Activated T-cell treated with anti-CD3 and anti-CD28 coated beads, Interleukin-2, amount 50 U/mL, for 24 hours (primary cell): ENCODE results near the gene GRM1.
"Not testable (repeated sequence)": the region's sequence is repeated elsewhere in the genome, so short reads cannot be mapped to it uniquely, and the experiment has no call there.

Source experiments
- DNase-seq: peaks from one replicate; pipeline ENCODE4 v3.0.0-alpha.2; 2020
- H3K27ac Mint-ChIP-seq: 2 replicates; pipeline ENCODE4 v1.8.0; 2020; ENCODE audit warnings: mild to moderate bottlenecking, mixed read lengths
- H3K27me3 Mint-ChIP-seq: 2 replicates; pipeline ENCODE4 v1.8.0; 2020; ENCODE audit warnings: mixed read lengths
- H3K36me3 Mint-ChIP-seq: 2 replicates; pipeline ENCODE4 v1.8.0; 2020; ENCODE audit warnings: low read depth, mixed read lengths
- H3K4me1 Mint-ChIP-seq: 2 replicates; pipeline ENCODE4 v1.8.0; 2020; ENCODE audit warnings: low read depth, mixed read lengths
- H3K4me3 Mint-ChIP-seq: 2 replicates; pipeline ENCODE4 v1.8.0; 2020; ENCODE audit warnings: mild to moderate bottlenecking, moderate library complexity, mixed read lengths
- H3K9me3 Mint-ChIP-seq: 2 replicates; pipeline ENCODE4 v1.8.0; 2020; ENCODE audit warnings: mixed read lengths

Gene GRM1

DNA sequence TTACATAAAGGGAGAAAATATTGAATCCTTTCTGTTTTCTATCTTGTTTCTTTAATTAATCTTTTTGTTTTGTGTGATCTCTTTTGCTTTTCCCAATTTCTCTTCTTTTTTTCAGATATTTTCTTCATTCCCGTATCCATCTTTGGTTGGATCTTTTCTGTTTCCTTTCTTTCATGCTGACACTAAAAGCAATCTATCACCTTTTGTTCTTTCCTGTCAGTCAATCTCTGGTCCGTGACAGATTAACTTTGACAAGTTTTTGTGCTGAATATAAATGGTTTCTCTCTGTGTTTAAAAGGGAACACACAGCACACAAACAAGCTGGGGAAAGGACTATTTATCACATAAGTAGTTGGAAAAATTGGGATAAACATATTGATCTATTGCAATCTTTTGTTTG, 162.8 kb downstream of the GRM1 start:
- Mint-ChIP-seq H3K27me3 (no peaks in the 10 kb centered on the region), H3K4me1 (no peaks in the 10 kb centered on the region), H3K27ac (no peak overlapping the region), H3K4me3 (no peak overlapping the region), H3K9me3 (no peaks in the 10 kb centered on the region), H3K36me3 (no peaks in the 10 kb centered on the region)
- no peak for DNase-seq

DNA sequence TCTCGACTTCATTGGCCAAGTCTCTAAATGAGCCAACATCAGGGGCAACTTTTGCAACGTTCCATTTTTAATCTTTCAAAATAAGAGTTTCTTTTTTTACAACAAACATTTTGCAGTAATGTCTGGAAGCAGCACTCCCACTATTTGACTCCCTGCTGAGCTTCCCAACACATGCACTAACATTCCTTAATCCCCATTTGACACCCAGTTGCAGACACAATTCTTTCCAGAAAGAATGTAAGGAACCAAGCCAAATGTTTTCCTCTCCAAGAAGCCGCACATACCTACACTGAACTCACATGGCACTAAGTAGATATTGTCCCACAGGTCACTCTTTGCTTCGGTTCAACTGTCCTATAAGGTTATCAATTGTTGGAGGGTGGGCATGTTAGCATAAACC, 165.6 kb downstream of the GRM1 start:
- no peak for DNase-seq
- Mint-ChIP-seq H3K4me1 (no peaks in the 10 kb centered on the region), H3K36me3 (no peaks in the 10 kb centered on the region), H3K4me3 (no peak overlapping the region), H3K27me3 (no peaks in the 10 kb centered on the region), H3K9me3 (no peaks in the 10 kb centered on the region), H3K27ac (no peak overlapping the region)

- Mint-ChIP-seq H3K4me3 (no peak overlapping the region), H3K27ac (no peak overlapping the region), H3K36me3 (no peaks in the 10 kb centered on the region), H3K27me3 (no peaks in the 10 kb centered on the region), H3K9me3 (no peaks in the 10 kb centered on the region), H3K4me1 (no peaks in the 10 kb centered on the region)
- DNase-seq = no peak
These were observed 171.3 kb downstream of the GRM1 start for GRCh38 chr6:146200176-146200575.

DNA sequence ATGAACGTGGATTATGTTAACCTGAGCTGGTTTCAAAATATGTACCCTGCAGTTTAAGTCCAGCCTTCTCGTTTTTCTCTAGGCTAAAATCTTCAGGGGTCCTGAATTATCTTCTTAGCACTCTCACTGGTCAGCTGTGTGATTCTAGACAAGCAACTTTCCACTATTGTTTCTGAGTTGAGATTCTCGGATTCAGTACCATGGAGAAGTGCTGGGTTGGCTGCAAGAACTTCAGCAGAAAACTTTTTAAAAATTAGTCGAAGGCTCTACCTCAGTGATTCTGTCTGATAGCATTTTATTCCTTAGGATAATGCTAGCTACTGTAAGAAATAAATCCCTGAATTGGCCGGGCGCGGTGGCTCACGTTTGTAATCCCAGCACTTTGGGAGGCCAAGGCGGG, 173.7 kb downstream of the GRM1 start:
- Mint-ChIP-seq H3K4me3 (no peak overlapping the region), H3K4me1 (no peaks in the 10 kb centered on the region), H3K27me3 (no peaks in the 10 kb centered on the region), H3K9me3 (no peaks in the 10 kb centered on the region), H3K27ac (no peak overlapping the region), H3K36me3 (no peaks in the 10 kb centered on the region)
- DNase-seq = no peak

DNA sequence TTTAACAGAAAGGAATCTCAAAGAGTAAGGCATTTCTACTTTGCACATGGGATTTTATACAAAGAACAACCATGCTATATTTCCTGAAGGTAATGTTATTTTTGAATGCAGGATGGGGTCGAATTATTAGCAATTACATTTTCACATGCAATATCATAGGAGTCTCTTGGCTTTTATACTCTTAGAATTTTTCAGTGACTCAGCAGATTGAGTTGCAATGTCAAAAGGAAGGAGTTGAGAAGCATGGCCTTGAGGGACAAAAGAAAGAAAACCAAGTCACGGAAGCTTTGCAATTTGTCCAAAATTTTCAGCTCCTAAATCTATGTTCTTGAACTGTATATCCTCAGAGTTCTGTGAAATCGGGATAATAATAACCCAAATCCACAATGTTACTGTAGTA, 181.1 kb downstream of the GRM1 start:
- Mint-ChIP-seq H3K27me3 (no peaks in the 10 kb centered on the region), H3K9me3 (no peaks in the 10 kb centered on the region), H3K27ac (no peak overlapping the region), H3K4me3 (no peak overlapping the region), H3K36me3 (no peaks in the 10 kb centered on the region), H3K4me1 (peaks cover 3% of the 10 kb centered on the region)
- no peak for DNase-seq

DNA sequence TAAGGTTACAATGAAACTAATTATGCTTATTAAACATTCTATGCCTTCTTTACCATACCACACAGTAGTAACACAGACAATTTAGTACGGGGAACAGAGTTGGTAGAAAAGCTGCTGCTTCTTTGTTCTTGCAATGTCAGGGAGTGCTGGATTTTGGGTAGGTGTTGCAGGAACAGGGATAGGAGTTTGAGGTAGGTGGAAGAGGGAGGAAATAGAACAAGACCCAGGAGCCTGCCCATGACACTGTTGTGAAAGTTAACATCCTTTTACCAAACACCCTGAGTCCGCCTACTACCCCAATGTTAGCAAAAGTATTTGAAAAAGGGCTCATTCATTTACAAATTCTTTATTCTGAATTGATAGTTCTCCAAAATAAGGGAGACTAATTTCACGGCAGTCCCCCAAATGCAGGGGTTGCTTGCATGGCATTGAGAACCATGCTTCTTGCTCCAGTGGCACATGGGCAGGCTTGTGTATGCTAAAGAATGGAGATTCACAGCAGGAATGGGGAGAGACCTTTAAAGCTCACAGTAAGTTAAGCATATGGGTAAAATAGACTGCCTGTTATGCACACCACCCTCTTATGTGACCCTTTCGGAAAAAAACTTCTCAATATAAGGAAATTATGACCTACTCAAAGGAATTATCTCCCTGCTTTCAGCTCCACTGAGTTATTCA, 181.7 kb downstream of the GRM1 start:
- H3K27ac Mint-ChIP-seq = no peak overlapping the region
- no peak overlapping the region for H3K4me3 Mint-ChIP-seq
- H3K27me3 Mint-ChIP-seq = no peaks in the 10 kb centered on the region
- H3K36me3 Mint-ChIP-seq = no peaks in the 10 kb centered on the region
- DNase-seq = no peak
- H3K4me1 Mint-ChIP-seq = peaks cover 3% of the 10 kb centered on the region
- no peaks in the 10 kb centered on the region for H3K9me3 Mint-ChIP-seq

GRCh38 chr6:146211646-146212045, 182.8 kb downstream of the GRM1 start:
- DNase-seq = no peak
- no peak overlapping the region for H3K4me3 Mint-ChIP-seq
- peaks cover 3% of the 10 kb centered on the region for H3K4me1 Mint-ChIP-seq
- no peaks in the 10 kb centered on the region for H3K27me3 Mint-ChIP-seq
- H3K36me3 Mint-ChIP-seq = no peaks in the 10 kb centered on the region
- H3K27ac Mint-ChIP-seq = no peak overlapping the region
- no peaks in the 10 kb centered on the region for H3K9me3 Mint-ChIP-seq

DNA sequence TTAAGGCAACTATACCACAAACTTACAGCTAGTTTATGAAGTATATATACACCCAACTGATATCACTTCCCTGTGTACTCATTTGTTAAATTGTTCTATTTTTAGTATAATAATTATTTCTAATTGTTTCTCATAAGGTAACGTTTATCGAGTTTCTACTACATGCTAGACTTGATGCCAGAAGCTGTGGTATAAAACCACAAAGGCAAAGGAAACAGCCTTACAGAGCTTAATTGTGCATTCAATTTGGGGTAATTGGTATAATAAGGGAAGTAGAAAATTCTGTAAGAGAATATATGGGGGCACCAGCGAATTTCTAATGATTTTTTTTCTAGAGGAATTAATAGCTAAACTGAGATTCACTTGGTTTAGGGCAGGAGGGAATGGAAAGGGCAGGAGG, 183.9 kb downstream of the GRM1 start:
- Mint-ChIP-seq H3K27me3 (no peaks in the 10 kb centered on the region), H3K27ac (no peak overlapping the region), H3K4me3 (no peak overlapping the region), H3K36me3 (no peaks in the 10 kb centered on the region), H3K9me3 (no peaks in the 10 kb centered on the region), H3K4me1 (peaks cover 3% of the 10 kb centered on the region)
- no peak for DNase-seq

DNA sequence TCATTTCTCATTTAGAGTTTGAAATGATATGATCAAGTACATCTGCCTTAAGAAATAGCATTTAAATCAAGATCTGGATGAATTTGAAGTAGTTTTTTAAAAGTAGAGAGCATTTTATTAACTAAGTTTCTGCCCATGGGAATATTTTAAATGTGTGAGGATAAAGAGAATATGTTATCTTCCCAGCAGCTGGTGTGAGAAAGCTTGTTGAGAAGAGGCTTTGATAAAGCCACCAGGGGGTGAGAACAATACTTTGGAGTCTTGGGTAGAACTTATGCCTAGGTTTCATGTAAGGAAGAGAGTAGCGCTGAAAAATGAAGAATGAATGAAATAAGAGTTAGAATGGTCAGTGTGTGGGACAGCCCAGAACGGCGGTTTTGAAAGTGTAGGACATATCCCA, 190.2 kb downstream of the GRM1 start:
- Mint-ChIP-seq H3K4me1 (no peaks in the 10 kb centered on the region), H3K27ac (no peak overlapping the region), H3K4me3 (no peak overlapping the region), H3K27me3 (no peaks in the 10 kb centered on the region), H3K36me3 (no peaks in the 10 kb centered on the region), H3K9me3 (no peaks in the 10 kb centered on the region)
- DNase-seq = no peak

DNA sequence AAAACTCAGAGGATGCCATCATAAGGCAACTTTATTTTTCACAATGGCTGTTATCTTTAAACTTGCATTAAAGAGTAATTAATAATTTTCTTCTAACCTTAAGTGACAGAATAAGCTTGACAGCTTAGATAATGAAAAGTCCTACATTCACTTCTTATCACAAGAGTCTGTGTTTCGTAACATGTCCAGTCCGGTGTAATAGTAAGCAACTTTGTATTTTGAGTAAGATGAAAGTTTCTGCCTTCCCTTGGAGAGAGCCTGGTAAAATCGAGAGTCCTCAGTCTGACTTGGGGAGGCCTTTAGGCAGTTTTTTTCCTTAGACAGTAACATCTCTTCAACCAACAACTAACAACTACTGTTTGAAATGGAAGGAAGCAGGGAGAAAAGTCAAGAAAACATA, 195.6 kb downstream of the GRM1 start:
- H3K4me1 Mint-ChIP-seq = no peaks in the 10 kb centered on the region
- H3K36me3 Mint-ChIP-seq = no peaks in the 10 kb centered on the region
- no peak overlapping the region for H3K4me3 Mint-ChIP-seq
- H3K9me3 Mint-ChIP-seq = no peaks in the 10 kb centered on the region
- H3K27ac Mint-ChIP-seq = no peak overlapping the region
- H3K27me3 Mint-ChIP-seq = no peaks in the 10 kb centered on the region
- DNase-seq = no peak

DNA sequence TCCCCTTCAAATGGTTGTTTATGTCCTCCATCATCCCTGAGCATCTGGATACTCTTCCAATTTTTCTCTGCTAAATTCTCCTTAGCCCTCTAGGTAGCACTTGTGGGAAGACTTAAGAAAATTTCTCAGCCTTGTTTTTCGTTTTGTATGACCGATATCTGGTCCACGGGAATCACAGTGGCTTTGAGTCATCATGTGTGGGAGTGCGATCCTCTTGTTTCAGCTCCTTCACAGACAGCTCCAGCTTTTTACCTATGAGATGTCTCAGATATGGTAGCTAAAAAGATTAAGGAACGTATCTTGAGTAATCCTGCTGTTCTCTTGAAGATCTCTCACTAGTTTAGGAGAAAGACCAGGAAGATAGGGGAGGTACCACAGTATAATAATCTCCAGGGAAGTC, 196.1 kb downstream of the GRM1 start:
- Mint-ChIP-seq H3K4me1 (no peaks in the 10 kb centered on the region), H3K27ac (no peak overlapping the region), H3K4me3 (no peak overlapping the region), H3K27me3 (no peaks in the 10 kb centered on the region), H3K9me3 (no peaks in the 10 kb centered on the region), H3K36me3 (no peaks in the 10 kb centered on the region)
- no peak for DNase-seq

- Mint-ChIP-seq H3K4me1 (no peaks in the 10 kb centered on the region), H3K4me3 (no peak overlapping the region), H3K36me3 (no peaks in the 10 kb centered on the region), H3K27me3 (peaks cover 12% of the 10 kb centered on the region), H3K27ac (no peak overlapping the region), H3K9me3 (peaks cover 5% of the 10 kb centered on the region)
- DNase-seq = no peak
These were observed 211.5 kb downstream of the GRM1 start for GRCh38 chr6:146240322-146240721.

- no peak overlapping the region for H3K27ac Mint-ChIP-seq
- no peaks in the 10 kb centered on the region for H3K36me3 Mint-ChIP-seq
- peaks cover 12% of the 10 kb centered on the region for H3K27me3 Mint-ChIP-seq
- H3K4me3 Mint-ChIP-seq = no peak overlapping the region
- peaks cover 5% of the 10 kb centered on the region for H3K9me3 Mint-ChIP-seq
- H3K4me1 Mint-ChIP-seq = no peaks in the 10 kb centered on the region
- DNase-seq = no peak
These were observed 211.9 kb downstream of the GRM1 start for GRCh38 chr6:146240807-146241206.

DNA sequence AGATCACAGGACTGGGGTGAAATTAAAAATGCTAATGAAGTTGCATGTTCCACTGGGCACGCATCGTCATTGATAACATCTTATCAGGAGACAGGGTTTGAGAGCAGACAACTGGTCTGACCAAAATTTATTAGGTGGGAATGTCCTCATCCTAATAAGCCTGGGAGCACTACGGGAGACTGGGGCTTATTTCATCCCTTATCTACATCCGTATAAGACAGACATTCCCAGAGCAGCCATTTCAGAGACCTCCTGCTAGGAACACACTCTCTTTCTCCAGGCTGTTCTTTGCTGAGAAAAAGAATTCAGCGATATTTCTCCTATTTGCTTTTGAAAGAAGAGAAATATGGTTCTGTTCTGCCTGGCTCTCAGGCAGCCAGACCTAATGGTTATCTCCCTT, 214.8 kb downstream of the GRM1 start:
- not testable (repeated sequence) for DNase-seq, H3K27ac Mint-ChIP-seq, H3K4me3 Mint-ChIP-seq, H3K36me3 Mint-ChIP-seq, H3K4me1 Mint-ChIP-seq, H3K9me3 Mint-ChIP-seq, H3K27me3 Mint-ChIP-seq

DNA sequence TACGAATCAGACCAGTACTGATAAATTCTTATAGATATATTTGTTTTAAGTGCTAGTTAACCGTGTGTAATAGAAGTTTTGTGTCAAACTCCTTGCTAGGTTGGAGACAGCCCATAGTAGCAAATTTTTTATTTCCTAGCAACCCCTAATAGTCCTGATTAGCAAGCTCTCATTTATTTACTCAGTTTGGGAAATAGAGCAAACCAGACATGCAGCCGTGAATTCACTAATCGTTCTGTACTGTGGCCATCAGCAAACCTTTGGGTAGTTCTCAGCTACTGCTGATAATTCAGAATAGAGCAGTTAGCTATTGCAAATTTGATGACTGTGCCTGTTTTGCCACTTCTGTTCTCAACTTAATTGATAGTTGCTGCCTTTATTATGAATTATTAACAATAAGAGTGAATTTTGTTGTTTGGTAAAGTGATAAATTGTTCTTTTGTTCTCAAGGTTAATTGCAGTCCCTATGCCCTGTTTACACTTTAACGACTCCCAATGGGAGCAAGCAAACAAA, 215.8 kb downstream of the GRM1 start:
- Mint-ChIP-seq H3K27me3 (peaks cover 4% of the 10 kb centered on the region), H3K4me1 (no peaks in the 10 kb centered on the region)

DNA sequence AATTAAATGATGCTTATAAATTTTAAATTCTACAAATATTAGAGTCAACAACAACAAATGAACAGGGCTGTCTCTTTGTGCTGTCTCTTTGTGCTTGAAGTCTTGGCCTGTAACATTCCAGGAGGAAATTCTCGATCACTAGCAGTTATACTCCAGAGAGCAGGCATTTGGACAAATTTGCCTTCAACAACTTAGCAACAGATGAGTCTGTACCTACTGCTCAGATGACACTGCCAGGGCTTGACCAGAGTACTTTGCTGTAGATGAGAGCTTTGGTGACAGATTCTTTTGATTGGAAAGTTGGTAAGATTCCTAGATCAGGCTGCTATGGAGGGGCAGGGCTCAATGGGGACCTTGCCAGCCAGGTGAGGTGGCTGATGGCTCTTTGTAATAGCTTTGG, 217.2 kb downstream of the GRM1 start:
- Mint-ChIP-seq H3K36me3 (no peaks in the 10 kb centered on the region), H3K4me3 (no peak overlapping the region), H3K9me3 (peaks cover 5% of the 10 kb centered on the region), H3K27me3 (no peaks in the 10 kb centered on the region), H3K27ac (no peak overlapping the region), H3K4me1 (no peaks in the 10 kb centered on the region)
- DNase-seq = no peak

More for the DNA sequence above, 215.8 kb downstream of the GRM1 start:
- Mint-ChIP-seq H3K27ac (no peak overlapping the region), H3K4me3 (no peak overlapping the region), H3K36me3 (no peaks in the 10 kb centered on the region), H3K9me3 (peaks cover 5% of the 10 kb centered on the region)
- DNase-seq = no peak
